ENCODE results near the gene ARHGEF28.

DNA sequence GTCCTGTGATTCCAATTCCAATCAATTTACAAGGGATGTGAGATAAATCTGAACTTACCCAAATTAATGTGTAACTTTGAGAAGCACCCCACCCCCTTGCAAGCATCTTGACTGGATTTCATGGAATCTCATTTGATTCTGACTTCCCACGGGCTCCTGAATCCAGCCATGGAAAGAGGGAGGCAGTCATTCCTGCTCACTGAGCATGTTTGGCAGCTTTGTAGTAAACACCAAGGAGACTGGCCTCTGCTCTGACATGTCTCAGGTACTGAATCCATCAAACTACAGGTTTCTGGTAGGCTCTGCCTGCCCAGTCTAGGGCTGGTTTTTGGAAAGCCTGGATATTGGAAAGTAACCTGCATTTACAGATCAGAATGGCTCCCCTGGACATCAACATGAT lies 357.6 kb downstream of the ARHGEF28 start:
- TF ChIP-seq ZNF70 (CRISPR knock-in tag; IDR thresholded peaks at IDR 0.05), result no peak
- no peak for TF ChIP-seq ZFP30 (CRISPR knock-in tag; IDR thresholded peaks at IDR 0.05)
